IPS DF 4.7 (cell line): Measurements from ENCODE around the gene VAMP7.
"Not testable (repeated sequence)": the region's sequence is repeated elsewhere in the genome, so short reads cannot be mapped to it uniquely, and the experiment has no call there.

Experiments
- DNase-seq: peaks from one replicate; pipeline ENCODE4 v3.0.0-alpha.2; 2013; ENCODE audit warnings: low spot score; ENCODE audit errors: extremely low read depth

Gene VAMP7

DNA sequence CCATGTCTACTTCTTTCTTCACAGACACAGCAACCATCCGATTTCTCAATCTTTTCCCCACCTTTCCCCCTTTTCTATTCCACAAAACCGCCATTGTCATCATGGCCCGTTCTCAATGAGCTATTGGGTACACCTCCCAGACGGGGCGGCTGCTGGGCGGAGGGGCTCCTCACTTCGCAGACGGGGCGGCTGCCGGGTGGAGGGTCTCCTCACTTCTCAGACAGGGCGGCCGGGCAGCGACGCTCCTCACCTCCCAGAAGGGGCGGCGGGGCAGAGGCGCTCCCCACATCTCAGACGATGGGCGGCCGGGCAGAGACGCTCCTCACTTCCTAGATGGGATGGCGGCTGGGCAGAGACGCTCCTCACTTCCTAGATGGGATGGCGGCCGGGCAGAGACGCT lies 26.5 kb downstream of the VAMP7 start:
- not testable (repeated sequence) for DNase-seq

DNA sequence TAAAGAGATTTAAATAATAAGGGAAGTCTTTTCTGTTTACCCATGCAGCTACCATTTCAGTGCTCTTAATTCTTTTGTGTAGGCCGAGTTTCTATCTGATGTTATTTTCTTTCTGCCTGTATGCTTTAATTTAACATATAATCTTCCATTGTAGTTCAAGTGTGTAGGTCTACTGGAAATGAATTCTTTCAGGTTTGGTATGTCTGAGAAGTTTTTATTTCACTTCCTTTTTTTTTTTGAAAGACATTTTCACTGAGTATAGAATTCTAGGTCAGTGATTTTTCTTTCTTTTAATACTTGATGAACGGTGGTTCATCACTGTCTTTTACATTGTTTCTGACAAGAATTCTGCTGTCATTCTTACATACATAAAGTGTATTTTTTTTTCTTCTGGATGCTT lies 42.1 kb downstream of the VAMP7 start:
- no peak for DNase-seq

DNA sequence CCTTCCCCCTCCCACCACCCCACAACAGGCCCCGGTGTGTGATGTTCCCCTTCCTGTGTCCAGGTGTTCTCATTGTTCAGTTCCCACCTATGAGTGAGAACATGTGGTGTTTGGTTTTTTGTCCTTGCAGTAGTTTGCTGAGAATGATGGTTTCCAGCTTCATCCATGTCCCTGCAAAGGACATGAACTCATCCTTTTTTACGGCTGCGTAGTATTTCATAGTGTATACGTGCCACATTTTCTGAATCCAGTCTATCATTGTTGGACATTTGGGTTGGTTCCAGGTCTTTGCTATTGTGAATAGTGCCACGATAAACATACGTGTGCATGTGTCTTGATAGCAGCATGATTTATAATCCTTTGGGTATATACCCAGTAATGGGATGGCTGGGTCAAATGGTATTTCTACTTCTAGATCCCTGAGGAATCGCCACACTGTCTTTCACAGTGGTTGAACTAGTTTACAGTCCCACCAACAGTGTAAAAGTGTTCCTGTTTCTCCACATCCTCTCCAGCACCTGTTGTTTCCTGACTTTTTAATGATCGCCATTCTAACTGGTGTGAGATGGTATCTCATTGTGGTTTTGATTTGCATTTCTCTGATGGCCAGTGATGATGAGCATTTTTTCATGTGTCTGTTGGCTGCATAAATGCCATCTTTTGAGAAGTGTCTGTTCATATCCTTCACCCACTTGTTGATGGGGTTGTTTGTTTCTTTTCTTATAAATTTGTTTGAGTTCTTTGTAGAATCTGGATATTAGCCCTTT lies 49.9 kb downstream of the VAMP7 start:
- not testable (repeated sequence) for DNase-seq

DNA sequence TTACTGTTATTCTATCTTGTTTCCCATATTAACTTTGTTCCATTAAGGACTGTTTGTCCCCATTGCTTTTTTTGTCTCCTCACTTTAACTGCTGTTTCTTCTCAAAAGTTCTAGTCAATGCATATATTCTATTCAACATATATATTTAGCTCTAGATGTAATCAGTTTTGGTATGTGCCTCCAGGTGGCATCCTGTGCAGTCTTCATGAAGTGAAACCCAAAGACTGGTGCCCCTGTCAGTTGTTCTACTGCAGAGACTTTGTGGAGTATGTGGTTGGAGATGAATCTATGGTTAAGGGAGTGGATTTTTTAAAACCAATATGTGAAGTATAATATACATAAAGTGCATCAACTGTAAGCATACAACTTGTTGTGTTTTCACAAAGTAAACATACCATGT lies 57.0 kb downstream of the VAMP7 start:
- no peak for DNase-seq

DNA sequence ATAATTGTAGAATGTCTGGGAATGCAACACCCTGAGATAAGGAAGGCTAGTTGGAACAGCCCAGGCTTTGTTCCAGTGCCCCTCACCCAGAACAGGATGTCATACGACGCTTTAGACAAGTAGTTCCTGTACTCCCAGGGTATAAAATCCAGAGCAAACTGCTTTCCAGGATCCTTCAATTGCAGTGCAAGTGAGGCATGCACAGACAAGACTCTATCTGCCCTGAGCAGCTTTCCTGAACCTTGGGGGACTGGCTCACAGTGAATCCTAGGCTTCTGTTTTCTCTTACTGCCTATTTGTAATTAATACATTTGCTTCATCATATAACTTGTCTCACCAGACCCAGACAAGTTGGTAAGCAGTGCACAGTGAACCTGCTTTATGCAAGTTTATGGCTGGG lies 68.0 kb downstream of the VAMP7 start:
- DNase-seq = no peak

DNA sequence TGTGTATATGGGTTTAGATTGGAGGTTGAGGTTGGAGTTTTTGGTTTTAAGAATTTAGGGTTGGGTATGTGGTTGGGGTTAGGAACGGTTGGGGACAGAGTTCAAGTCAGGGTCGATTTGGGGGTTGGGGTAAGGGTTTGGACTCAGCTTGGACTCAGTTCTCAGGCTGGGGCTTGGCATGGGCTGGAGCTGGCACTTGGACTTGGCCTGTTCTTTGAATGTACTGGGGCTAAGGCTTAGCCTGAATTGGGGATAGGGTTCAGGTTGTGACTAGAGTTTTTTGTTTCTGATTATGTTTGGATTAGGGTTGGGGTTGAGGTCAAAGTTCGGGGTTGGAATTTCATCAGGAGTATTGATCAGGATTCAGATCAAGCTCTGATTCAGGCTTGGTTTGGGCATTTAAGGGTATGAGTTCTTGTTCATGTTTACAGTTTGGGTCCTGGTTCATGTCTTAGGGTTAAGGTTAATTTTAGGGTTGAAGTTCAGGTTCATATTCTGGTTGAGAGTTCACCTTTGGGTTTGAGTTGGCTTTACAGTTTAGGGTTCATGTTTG lies 70.2 kb downstream of the VAMP7 start:
- no peak for DNase-seq

DNA sequence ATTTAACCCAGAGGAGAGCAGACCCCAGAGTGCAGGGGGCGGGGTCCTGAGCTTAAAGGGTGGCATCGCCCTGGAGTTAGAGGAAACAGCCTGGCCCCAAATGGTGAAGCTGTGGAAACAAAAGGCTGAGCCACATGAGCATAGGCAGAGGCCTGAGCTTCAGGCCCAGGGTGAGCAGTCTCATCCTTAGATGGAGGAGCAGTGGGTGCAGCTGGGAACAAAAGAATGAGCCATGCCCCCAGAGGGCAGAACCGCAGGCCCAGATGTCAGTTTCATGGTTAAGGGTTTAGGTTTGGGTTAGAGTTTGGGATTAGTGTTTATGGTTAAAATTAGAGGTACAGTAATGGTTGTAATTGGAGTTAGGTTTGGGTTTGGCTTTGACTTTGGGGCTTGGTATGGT lies 71.9 kb downstream of the VAMP7 start:
- no peak for DNase-seq

DNA sequence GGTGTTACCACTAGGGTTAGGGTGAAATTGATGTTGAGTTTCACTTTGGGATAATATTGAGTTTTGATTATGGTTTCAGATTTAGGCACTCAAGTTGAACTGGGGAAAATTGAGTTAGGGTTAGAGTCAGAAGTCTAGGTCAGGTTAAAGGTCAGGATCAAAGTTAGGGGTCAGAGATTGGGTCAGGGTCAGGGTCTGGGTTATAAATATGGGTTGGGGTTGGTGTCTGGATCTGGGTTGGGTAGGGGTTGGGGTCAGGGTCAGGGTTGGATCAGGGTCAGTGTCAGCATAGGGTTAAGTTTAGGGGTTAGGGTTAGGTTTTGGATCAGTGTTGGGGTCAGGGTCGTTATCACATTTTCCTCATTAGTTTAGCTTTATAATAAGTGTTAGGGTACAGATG lies 73.6 kb downstream of the VAMP7 start:
- DNase-seq = no peak

DNA sequence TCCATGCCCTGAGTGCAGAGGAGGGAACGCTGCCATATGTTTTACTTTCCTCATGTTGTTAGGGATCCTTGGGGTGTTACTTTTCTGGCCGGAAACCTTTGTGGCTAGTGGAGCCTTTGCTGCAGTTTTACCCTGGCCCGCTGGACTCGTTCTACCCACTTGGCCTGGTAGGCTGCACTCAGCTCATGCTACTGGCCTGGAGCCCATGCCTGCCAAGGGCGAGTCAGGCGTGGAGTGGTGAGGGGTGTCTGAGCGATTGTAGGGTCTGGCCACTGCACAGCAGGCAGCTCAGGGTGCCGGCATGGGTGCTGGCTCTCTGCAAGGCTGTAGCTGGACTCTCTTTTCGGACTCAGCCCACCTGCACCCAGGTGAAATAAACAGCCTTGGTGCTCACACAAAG lies 75.0 kb downstream of the VAMP7 start:
- DNase-seq = no peak

DNA sequence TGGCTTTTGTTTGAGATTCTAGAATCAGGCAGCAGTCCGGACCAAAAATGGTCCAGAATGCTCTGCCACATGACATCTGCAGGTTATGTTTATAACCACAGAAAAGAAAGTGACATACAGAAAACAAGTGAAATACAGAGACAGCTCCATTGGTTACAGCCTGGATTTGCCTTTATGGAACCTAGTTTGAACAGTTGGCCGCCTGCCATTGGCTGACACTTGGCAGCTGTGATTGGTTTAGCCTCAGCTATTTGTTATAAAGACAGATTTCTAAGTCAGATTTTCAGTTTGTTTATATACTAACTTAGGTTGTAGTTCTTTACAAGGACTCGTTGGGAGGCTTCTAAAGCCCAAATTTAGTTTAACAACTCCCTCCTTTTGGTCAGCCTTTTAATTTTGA lies 75.5 kb downstream of the VAMP7 start:
- DNase-seq = no peak

DNA sequence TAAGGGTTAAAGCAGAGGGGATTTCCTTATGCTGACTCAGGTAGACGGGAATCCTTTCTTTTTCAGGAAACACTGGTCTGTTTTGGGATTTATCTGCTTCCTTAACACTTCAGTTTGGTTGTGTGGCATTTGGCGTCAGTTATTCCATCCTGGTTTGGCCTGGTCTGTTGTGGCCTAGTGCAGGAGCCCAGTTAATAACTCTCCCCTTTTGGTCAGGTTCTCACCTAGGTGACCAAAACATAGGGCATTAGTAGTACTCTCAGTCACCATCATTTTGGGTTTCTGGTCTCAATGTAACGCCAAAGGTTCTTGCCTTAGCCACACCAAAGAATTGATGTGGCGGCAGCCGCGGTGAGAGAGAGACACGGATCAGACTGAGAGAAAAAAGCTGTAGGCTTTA lies 76.7 kb downstream of the VAMP7 start:
- DNase-seq = no peak

DNA sequence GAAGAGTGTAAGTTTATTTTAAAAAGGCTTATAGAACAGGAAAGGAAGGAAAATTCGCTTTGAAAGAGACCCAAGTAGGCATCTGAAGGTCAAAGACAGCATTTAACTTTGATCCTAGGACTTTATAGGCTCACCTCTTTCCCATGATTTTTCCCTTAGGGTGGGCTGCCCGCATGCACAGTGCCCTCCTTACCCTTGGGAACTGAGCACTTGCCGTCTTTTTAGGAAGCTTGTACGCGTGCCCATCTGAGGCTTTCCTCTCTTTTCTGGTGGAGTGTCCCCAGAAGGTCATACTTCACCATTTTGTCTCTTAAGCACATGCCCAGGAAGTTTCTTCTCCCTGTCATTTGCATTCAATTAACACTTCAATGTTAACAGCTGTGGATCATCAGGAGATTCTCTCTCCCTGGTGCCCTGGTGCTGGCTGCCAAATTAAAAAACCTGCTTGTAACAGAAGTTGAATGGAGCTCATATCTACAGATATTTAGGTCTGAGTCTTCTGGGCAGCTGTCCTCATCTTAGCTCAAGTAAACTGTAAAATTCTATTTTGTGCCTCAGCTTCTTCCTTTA lies 78.0 kb downstream of the VAMP7 start:
- DNase-seq = no peak

DNA sequence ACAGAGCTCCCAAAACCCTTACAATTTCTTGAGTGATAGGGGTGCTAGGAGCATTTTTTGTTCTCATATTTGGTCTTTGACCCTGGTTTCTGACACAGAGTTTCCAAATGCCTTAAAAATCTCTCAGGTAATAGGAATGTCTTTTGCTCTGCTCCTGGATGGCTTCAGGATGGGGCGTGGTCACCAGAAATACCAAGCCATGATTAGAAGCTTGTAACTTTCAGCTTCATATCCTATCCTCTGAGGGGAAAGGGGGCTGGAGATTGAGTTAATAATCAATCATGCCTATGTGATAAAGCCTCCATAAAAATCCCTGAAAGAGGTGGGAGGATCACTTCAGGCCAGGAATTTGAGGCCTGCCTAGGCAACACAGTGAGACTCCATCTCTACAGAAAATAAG lies 81.8 kb downstream of the VAMP7 start:
- no peak for DNase-seq

DNA sequence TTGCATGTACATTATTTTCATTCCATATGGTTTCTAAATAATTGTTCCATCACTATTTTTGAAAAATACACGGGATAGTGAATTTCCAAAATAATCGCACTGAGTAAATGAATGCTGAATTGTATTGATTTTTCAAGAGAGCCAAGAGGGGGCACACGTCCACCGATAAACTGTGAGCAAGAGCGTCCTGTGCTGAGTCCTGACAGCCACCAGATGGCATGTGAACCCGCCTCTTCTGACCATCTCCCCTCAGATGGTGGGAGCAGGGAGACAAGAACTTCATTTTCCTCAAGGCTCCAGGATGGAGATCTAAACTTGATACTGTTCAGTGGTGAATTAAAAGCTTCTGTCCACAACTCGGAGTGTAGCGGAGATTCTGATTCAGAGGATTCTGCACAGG lies 85.7 kb downstream of the VAMP7 start:
- no peak for DNase-seq

DNA sequence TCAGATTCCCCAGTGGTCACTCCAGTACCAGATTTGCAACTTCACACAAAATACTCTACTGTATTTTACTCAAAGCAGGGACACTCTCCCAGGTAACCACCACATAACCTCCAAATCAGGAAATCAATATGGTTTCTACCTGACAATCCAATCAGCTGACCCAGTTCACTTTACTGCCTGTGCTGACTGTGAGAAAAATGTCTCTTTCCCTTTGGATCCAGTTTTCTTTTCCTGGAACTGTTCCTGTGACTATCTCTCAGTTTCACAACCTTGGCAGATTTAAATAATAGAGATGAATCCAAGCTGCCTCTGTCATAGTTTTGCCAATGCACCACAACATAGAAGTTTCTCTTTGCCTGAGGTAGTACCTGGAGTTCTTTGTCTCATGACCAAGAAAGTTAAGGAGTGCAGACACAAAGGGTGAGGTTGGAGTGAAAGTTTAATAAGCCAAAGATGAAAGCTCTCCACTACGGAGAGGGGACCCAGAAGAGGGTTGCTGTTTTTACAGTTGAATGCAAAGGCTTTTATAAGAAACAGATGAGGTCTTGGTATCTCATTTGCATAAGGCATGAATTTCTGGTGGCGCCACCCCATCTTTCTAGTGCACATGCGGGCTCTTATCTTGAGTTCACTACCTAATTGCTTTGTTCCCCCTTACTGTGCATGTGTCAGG lies 86.6 kb downstream of the VAMP7 start:
- DNase-seq = no peak

DNA sequence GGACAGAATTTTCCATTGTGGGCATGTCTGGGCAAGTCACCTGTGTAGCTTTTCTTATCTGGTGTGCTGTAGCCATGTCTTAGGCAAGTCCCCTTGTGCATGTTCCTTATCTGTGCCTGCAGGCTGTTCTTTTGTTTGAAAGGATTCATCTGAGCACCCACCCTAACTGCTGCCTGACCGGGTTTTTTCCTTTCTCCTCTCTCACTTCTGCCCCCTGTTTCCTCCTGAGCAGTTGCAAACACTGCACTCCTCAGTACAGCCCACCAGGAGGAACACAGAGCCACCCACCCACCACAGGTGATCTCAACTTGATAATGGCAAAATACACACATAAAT lies 87.1 kb downstream of the VAMP7 start:
- DNase-seq = no peak

DNA sequence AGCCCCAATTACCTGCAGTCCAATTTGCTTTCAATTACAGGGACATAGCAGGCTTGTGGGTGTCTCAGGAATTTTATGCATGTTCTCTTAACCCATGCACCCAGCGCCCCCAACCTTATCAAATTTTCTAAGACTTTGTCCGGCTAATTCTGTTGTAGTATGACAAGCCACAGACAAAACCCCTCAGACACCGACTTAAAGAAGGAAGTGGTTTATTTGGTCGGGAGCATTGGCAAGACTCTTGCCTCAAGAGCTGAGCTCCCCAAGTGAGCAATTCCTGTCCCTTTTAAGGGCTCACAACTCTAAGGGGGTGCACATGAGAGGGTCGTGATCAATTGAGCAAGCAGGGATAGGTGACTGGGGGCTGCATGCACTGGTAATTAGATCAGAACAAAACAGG lies 87.6 kb downstream of the VAMP7 start:
- no peak for DNase-seq

DNA sequence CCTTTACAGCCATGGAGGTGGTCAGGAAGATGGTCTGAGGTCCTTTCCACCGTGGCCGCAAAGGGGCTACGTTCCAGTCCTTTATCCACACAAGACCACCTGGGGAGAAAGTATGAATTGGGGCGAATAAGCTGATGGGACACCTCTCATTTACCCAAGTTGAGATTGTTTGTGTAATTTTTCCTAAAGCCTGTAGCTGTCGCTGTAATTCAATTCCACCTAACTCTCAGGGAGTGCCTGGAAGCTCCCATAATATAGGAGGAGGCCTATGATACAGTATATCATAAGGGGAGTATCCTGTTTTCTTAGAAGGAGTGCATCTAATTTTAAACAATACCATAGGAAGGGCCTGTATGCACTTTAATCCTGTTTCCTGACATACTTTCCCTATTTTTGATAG lies 90.5 kb downstream of the VAMP7 start:
- DNase-seq = not testable (repeated sequence)

DNA sequence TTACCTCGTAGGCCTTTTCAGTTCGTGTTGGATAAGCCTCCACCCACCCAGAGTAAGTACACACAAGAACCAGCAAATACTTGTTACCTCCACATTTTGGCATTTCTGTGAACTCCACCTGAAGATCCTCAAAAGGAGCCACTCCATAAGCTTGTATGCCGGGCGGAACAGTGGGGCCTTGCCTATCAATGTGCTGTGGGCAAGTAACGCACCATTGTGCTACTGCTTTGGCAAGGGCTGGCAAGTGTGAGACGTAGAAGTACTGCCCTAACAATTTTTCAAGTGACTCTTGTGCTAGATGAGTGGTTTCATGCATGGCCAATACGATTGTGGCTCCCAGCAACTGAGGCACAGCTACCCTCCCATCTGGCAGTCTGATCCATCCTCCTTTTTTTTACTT lies 91.1 kb downstream of the VAMP7 start:
- not testable (repeated sequence) for DNase-seq

DNA sequence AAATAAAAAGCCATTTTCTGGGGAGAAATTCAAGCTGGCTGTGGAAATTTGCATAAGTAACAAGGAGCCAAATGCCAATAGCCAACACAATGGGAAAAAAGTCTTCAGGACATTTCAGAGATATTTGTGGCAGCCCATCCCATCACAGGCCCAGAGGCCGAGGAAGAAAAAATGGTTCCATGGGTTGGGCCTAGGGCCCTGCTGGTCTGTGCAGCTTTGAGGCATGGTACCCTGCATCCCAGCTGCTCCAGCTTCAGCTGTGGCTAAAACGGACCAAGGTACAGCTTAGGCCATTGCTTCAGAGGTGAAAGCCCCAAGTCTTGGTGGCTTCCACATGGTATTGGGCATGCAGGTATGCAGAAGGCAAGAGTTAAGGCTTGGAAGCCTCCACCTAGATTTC lies 102.2 kb downstream of the VAMP7 start:
- no peak for DNase-seq

DNA sequence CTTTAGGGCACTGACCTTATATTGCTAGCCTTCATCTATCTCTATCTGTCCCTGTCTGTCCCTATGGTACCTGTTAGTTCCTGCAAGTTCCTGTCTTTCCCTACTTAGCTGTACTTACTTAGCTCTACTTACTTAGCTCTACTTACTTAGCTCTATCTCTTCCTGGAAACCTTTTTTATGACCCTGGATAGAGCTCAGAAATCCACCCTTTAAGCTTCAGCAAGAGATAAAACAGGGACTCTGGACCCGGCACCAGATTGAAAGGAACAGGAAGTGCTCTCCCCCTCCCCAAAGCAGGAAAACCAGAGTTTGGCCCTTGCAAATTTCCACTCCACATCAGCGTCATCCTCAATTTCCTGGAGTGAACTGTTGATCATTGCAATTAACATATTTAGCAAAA lies 104.1 kb downstream of the VAMP7 start:
- DNase-seq = no peak

DNA sequence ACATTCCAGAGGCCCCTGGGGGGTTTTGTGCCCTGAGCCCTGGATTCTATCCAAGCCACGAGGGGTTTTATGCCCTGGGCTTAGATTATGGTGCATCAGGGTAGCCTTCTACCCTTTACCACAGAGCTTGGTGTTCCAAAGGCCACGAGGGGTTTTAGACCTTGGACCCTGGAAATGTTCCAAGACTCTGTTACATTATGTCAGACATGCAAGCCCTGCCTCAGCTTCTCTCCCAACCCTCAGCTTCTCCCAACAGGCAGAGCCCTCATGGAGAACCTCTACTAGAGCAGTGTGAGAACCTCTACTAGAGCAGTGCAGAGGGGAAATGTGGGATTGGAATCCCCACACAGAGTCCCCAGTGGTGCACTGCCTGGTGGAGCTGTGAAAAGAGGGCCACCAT lies 105.8 kb downstream of the VAMP7 start:
- not testable (repeated sequence) for DNase-seq

DNA sequence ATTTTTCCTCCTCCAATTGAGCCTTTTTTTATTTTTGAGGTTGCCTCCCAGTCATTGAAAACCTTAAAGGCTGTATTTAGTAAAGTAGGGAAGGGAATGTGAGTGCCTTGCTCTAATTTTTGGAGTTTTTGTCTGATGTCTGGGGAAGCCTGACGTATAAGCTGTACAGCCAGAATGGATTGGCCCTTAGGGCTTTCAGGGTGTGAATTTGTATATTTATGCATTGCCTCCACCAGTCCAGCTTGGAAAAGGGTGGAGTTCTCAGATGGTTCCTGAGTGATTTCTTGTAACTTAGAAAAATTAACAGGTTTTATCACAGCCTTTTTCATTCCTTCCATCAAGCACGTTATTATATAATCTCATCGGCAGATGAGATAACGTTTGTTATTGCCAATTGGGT lies 107.7 kb downstream of the VAMP7 start:
- DNase-seq = no peak
